HG02981 (cell line): ENCODE data around the gene PLAAT2.
"Not testable (repeated sequence)": the region's sequence is repeated elsewhere in the genome, so short reads cannot be mapped to it uniquely, and the experiment has no call there.

Source experiments
- ATAC-seq: cut with Tn5 transposase; IDR thresholded peaks from one replicate; pipeline ENCODE4 v1.9.1; 2021; ENCODE audit warnings: mild to moderate bottlenecking, moderate library complexity; ENCODE audit not compliant: unreplicated experiment

Gene PLAAT2

GRCh38 chr11:63551091-63551888 lies 11.9 kb downstream of the PLAAT2 start:
- ATAC-seq: no peak

DNA sequence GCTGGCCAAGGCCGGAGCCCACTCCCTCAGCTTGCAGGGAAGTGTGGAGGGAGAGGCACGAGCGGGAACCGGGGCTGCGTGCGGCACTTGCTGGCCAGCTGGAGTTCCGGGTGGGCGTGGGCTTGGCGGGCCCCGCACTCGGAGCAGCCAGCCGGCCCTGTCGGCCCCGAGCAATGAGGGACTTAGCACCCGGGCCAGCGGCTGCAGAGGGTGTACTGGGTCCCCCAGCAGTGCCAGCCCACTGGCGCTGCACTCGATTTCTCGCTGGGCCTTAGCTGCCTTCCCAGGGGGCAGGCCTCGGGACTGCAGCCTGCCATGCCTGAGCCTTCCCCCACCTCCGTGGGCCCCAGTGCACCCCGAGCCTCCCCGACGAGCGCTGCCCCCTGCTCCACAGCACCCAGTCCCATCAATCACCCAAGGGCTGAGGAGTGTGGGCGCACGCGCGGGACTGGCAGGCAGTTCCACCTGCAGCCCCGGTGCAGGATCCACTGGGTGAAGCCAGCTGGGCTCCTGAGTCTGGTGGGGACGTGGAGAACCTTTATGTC lies 13.0 kb downstream of the PLAAT2 start:
- not testable (repeated sequence) for ATAC-seq

- ATAC-seq: no peak
Measured at GRCh38 chr11:63549411-63549810, 13.8 kb downstream of the PLAAT2 start.

- no peak for ATAC-seq
Measured at GRCh38 chr11:63548178-63548577, 15.0 kb downstream of the PLAAT2 start.

DNA sequence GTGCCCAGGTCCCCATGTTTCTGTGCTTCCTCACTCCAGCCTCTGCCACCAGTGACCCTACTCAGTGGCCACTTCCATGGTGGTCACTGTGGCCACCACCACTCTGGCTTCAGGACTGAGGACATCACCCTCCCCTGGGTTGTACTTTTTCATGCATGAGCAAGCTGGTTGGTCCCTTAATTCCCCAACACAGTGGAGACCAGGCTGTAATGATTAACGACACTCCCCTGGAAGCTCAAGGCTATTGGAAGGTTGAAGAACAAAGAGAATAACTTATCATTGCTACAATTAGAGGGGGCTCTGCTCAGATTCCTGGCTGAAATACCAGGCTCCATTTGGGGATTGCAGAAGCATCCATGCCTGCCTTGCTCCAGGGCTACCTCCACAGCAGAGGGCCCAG lies 16.1 kb downstream of the PLAAT2 start:
- no peak for ATAC-seq

DNA sequence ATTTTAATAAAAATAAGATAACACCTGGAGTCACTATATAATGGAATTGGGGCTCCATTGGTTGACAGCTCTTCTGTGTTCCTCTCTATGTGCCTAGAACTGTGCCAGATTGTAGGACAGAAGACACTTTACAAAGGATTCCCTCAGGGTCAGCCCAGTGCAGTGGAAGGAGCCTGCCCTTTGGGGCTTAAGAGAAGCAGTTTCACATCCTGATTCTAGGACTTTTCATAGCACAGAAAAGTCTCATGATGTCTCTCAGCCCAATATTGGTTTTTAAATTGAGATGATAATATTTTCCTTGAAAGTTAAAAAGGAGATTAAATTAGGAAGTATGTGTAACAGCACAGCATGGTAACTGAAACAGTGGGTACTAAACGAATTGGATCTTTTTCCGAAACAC lies 19.5 kb downstream of the PLAAT2 start:
- ATAC-seq: no peak

DNA sequence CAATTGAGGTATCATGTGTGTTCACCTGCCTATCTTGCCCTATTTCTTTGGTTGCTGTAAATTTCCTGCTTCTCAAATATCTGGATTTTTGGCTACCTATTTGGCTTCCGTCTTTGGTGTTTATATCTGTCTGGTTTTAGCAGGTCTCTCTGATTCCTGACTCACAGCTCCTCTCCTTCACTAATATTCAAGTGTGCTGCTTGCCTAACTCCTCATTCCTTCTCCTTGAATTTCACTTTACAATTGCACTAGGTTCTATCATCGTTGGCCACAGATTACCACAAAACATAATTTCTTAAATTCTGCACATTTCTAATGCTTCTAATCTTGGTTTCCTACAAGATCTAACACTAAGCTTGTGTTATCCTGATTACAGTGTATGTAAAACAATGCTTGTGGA lies 20.7 kb downstream of the PLAAT2 start:
- ATAC-seq: not testable (repeated sequence)

DNA sequence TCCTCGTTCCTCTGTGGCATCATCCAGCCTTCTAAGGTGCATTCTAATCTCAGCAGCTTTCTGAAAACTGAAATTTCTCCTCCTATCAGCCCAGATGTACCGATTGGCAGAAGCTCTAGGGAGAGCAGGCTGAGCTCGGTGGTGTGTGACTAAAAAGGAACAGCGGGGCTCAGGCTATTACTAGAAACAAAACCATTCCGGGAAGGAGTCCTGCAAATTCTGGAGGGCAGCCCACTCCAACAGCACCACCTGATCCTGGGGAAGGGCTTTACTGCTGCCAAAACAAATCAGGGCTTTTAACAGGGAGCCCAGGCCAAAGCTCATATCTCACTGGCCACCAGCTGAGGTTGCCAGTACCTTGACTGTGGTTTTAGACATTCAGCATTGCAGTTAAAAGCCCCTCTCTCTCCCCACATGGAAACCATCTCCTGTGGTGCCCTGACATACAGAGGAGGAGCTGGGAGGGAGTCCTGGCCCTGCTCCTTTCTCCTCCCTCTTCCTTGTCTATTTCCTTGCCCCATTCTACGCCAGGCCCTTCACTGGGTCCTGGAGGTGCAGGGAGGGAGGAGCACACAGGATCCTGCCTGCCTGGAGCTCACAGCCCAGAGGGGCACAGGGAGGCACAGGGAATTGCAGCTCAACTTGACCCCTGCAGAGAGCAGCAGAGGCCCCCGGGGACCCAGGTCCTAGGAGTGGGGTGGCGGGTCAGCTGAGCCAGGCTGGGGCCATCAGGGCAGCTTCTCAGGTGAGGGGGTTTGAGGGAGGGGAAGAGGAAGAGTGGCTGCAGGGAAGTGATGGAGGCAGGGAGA lies 25.7 kb downstream of the PLAAT2 start:
- no peak for ATAC-seq

GRCh38 chr11:63536669-63537292 lies 26.4 kb downstream of the PLAAT2 start, which contains the start of gene PLAAT4:
TSS of gene PLAAT4 (plus strand) at chr11:63536808. CDS start at chr11:63536869, 61 bp downstream.
- ATAC-seq: no peak

- no peak for ATAC-seq
Measured at GRCh38 chr11:63535734-63536133, 27.4 kb downstream of the PLAAT2 start.

DNA sequence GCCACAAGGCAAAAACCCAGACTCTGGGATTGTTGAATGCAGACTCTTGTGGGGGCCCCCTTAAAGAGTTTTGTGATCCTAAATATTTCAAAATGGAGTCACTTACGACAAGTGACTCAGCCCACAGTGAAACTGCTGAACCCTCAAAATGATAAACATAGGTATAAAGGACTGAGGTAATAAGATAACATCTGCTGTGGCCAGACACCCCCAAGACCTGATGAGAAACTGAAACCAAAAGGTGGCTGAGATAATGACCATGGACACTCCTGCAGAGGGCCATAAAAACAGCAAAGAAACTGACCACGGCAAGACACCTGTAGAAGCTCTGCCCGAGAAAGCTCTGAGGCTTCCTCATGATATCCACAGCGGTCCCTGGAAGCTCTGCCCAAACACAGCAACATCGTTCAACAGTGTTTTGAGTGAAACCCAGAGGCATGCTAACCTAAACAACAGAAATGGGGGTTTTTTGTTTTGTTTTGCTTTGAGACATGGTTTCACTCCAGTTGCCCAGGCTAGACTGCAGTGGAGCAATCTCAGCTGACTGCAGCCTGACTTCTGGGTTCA lies 28.2 kb downstream of the PLAAT2 start:
- ATAC-seq: peak; percentile 27

- ATAC-seq: no peak
Measured at GRCh38 chr11:63534076-63534475, 29.1 kb downstream of the PLAAT2 start.

- ATAC-seq: no peak
Measured at GRCh38 chr11:63532799-63533475, 30.2 kb downstream of the PLAAT2 start.

GRCh38 chr11:63532117-63532516 lies 31.1 kb downstream of the PLAAT2 start:
- no peak for ATAC-seq

DNA sequence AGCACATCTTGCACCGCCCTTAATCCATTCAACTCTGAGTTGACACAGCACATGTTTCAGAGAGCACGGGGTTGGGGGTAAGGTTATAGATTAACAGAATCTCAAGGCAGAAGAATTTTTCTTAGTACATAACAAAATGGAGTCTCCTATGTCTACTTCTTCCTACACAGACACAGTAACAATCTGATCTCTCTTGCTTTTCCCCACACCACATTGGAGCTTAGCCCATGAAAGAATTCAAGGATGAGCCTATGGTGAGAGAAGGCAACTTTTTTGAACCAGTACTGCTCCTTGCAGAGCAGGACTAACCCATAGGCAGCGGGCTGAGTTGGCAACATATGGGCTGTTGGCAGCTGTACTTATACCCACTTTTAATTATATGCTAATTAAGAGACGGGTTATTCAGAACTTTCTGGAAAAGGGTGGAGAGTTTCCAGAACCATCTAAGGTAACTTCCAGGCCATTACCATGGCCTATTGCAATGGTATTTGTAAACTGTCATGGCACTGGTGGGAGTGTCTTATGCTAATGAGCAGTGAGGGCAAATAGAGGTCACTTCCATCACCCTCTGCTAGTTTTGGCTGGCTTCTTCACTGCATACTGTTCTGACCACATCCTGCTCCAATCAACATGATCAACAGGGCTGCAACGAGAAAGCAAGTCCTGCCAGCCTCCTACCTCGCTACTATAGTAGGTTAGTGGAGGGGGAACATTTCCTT lies 31.9 kb downstream of the PLAAT2 start:
- peak; percentile 87 for ATAC-seq

DNA sequence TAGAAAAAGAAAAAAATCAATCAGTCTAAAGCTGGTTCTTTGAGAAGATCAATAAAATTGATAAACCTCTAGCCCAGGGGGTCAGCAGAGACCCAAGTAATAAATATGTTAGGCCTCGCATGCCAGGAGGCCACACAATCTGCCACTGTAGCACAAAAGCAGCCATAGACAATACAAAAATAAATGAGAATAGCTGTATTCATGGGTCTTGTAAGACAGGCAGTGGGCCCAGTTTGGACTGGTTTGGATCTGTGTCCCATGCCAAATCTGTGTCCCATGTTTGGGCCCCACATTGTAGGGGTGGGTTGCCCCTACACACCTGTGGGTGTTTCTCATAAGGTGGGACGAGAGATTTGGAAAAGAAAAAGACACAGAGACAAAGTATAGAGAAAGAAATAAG lies 33.2 kb downstream of the PLAAT2 start:
- ATAC-seq: no peak

GRCh38 chr11:63529373-63529772 lies 33.8 kb downstream of the PLAAT2 start:
- not testable (repeated sequence) for ATAC-seq

GRCh38 chr11:63528729-63529278 lies 34.4 kb downstream of the PLAAT2 start:
- ATAC-seq: not testable (repeated sequence)

- not testable (repeated sequence) for ATAC-seq
Measured at GRCh38 chr11:63528156-63528555, 35.0 kb downstream of the PLAAT2 start.
